Embryonic facial prominence (tissue), 1 donor: ENCODE measurements around the gene PMP22.
"Not testable (repeated sequence)": the region's sequence is repeated elsewhere in the genome, so short reads cannot be mapped to it uniquely, and the experiment has no call there.

Experiments
- DNase-seq: peaks from one replicate; pipeline ENCODE4 v3.0.0-alpha.2; 2016; ENCODE audit errors: extremely low spot score

PMP22 gene

DNA sequence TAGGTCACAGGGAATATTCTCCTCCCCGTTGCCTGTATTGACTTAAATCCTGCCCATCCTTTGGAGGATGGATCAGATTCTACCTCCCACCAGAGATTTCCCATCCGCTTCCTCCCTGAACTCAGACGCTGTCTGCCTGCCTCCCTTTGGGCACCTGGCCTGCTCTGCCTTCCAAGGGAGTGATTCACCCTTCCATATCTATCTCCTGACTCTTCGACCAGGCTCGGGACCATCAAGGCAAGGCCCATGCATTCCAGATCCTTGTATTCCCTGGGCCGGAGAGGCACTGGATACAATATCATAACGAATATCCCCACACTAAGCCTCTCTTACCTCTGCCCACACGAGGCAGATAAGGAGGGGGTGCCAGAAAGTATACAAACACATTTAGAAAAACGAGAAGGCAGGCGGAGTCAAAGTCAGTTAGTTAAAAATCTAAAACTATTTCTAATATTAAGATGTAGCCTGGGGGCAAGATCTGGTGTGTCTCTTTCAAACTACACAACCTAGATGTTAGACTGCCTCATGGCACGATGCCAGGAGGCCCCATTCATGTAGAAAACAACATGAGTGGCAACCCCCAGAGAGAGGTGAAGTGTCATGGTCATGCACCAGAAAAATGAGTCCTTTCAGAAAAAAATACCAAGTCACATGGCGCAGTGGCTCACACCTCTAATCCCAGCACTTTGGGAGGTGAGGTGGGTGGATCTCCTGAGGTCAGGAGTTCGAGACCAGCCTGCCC, 9.2 kb downstream of the PMP22 start:
- DNase-seq = no peak

- no peak for DNase-seq
Measured at GRCh38 chr17:15250135-15250860, 14.8 kb downstream of the PMP22 start.

GRCh38 chr17:15249487-15249886, 15.6 kb downstream of the PMP22 start:
- no peak for DNase-seq

DNA sequence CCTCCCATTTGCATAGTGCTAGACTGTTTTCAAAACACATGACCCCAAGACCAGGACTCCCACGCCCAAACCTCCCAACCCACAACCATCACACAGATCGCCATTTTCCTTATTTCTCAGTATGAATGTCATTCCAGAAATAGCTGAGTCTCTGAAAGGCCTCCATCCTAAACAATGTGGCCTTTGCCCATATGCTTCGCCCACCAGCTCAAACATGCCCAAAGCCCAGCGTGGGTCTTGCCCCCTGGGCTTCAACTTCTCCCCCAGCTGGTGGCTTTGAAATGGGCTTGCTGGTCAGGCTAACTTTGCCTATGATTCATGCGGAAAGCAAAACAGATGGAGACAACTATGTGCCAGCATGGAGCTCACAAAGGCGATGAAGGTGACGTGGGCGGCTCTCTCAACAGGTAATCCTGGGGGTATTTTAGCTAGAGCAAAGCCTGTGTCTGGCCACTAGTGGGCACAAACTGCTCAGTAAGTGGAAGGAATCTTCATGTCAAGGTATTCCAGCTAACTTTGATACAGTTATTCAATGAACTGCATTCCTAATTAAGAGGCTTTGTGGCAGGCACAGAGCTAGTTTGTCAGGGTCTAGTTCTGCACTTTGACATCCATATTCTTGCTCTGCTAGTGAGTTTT, 17.1 kb downstream of the PMP22 start:
- no peak for DNase-seq

DNA sequence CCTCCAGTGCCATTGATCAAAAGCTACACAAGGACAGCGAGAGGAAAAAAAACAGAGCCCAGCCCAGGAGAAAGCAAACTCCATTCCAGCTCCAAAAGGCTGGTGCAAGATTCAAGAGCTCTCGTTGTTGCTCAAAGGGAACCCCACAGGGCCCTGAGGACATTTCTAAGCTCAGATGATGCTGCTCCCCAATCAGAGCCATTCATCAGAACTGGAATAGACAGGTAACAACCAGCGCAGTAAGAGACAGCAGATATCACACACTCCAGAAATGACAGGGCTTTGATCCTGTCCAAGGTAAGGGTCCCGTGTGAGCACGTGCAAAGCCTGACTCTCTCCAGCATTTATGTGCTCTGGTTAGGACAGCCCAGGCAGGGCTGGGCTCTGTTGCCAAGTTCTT, 20.1 kb downstream of the PMP22 start:
- DNase-seq = no peak

DNA sequence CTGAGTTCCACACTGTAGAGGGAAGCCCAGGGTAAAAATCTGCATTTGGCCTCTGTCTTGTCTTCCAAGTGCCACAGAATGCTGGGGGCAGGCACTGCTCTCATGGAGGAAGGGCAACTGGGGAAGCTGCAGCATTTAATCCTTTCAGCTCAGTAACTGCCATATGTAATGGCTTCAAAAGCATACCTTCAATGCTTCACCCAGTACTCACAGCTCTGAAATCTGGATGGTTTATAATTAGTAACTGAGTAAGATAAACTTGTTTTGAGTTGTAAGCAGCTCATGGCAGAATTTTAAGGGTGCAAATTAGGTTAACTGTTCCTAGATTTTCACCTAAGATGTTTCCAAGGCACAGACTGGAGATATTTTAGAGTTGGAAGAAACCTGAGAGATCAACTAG, 24.5 kb downstream of the PMP22 start:
- DNase-seq = no peak

- no peak for DNase-seq
Measured at GRCh38 chr17:15239491-15239890, 25.6 kb downstream of the PMP22 start.

DNA sequence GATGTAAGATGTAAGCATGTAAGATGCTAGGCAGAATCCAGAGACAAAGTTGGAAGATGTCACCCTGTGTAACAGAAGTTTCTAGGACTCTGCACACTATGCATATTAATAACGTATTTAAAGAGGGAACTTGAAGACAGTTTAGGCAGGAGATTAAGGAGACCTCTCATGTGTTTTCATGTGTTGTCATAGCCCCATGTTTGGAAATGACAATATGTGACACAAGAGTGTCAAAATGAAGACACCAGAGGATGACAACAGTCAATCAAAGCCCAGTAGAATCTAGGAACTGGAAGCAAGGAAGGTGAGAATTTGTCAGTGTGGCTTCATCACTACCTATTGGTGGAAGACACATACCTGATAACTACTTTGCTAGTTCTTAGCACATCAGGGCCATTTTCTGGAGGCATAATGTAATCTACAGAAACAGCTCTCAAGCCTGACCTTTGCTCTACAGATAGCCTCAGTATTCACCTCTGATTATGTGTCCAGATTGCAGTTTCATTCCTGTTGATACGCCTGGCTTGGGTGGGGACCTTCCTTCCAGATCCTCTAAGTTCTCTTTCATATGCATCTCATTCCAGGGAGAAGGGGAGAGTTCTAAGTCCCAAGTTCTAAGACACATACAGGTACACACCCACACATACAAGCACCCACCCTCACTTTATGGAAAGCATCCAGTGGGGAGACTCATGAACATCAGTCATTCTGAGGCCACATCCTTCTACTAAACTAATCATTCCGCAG, 26.3 kb downstream of the PMP22 start:
- DNase-seq = no peak

GRCh38 chr17:15238057-15238456, 27.1 kb downstream of the PMP22 start:
- no peak for DNase-seq

DNA sequence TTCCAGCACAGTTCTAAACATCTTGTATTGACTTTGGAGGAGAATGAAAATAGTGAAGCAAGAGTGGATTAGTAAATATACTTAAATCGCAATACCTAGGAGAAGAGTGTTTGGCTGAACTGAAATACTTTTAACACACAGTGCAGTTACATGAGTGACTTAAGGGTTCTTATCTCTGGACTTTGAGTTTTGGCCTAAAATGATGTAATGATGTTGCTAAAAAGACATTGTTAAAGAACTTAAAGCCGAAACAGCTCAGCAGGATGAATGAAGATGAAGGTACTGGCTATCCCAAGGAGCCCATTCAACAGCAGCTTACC, 28.1 kb downstream of the PMP22 start:
- no peak for DNase-seq

- DNase-seq = no peak
Measured at GRCh38 chr17:15236281-15237105, 28.6 kb downstream of the PMP22 start.

GRCh38 chr17:15233971-15234370, 31.2 kb downstream of the PMP22 start:
- no peak for DNase-seq

DNA sequence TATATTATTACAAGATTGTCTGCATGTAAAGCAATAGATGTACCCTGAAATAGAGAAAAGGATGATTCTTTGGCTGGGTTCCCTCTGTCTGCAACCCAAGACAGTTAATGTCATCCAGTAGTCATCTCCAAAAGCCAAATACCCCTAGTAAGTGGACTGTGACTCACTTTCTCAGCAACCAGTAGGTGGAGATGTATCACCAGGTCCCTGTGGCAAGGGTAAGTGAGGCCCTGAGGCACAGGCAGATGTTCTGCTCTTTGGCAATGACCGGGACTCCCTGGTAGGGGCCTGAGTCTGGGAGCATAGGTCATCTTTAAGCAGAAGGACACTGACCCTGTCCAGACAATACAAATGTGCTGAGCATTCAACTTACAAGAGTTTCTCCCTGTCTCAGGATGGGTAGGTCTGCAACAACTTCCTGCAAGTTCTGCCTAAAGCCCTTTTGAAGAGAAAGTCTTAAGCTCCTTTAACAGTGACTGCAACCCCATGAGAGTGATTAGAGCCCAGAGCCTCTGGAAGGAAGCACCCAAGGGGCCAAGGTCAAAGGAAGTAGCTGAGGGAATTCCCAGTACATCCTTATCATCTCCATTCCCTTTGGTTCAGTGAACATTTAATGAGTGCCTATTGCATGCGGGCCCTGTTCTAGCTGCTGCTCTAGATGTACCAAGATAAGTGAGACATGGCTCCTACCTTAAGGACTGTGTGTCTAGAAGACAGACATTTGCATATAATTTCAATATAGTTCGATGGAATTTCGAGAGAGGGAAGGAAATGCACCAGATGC, 31.9 kb downstream of the PMP22 start:
- no peak for DNase-seq

DNA sequence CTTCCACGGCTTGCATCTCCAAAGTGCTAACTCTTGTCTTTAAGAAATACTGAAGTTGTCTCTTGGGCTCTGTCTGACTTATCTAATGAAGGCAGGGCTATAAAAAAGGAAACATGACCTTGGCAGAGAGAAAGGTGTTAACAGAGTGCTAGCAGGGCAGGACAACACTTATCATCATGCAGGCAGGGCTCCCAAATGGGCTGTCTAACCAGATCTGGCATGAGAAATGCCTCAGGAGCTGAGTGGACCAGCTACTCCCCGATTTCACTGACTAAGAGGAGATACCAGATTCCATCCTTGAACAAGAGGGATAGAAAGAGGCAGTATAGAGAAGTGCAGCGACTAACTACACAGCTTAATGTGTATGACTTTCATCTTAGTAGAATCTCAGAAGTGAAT, 32.6 kb downstream of the PMP22 start:
- DNase-seq = no peak

- no peak for DNase-seq
Measured at GRCh38 chr17:15231851-15232516, 33.1 kb downstream of the PMP22 start.

DNA sequence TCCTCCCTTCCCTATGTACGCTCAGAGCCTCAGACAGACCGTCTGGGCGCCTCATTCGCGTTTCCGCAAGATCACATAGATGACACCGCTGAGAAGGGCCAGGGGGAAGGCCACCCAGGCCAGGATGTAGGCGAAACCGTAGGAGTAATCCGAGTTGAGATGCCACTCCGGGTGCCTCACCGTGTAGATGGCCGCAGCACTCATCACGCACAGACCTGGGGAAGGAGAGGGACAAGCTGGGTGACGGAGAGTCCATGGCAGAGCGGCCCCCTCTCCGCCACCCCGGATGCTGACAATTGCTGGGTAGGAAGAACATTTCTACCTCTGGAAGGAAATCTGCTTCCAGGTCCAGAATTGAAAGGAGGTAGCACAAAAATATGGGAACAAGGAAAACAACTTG, 34.3 kb downstream of the PMP22 start:
- no peak for DNase-seq

DNA sequence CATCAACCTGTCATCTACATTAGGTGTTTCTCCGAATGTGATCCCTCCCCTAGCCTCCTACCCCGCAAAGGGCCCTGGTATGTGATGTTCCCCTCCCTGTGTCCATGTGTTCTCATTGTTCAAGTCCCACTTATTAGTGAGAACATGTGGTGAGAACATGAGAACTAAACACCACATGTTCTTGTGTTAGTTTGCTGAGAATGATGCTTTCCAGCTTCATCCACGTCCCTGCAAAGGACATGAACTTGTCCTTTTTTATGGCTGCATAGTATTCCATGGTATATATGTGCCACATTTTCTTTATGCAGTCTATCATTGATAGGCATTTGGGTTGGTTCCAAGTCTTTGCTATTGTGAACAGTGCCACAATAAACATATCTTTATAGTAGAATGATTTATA, 43.3 kb downstream of the PMP22 start:
- DNase-seq = not testable (repeated sequence)

DNA sequence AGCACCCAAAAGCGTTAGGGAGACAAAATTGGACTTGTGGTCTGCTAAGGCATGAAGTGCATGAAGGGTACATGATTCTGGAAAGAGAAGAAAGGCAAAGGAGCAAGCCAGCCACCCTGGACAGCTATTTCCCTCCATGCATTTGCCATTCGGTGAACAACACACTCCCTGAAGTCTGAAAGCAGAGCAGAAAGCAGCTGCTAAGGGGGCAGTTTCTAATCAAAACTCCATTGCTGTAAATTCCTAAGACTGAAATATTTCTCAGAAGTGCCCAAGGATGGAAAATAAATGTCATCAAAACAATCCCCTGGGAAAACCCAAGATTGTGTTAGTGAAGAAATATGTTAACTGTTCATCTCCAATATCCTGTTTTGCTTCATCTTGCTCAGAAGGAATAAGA, 44.3 kb downstream of the PMP22 start:
- no peak for DNase-seq

DNA sequence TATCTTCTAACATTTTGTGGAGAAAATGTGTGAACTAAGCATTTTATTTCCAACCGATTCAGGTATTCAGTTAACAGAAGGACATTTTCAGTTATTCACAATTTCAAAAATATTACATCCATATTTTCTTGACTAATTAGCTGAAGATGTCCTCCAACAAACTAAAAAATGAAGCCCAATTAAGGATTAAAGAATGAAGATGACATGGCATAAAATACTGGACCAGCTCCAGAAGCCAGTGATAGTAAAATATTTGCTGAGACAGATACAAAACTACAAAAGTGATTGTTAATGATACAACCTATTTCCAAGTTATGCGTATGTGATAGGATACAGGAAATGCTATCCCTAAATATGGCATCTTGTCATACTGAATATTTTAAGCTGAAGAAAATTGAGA, 48.6 kb downstream of the PMP22 start:
- DNase-seq = no peak

DNA sequence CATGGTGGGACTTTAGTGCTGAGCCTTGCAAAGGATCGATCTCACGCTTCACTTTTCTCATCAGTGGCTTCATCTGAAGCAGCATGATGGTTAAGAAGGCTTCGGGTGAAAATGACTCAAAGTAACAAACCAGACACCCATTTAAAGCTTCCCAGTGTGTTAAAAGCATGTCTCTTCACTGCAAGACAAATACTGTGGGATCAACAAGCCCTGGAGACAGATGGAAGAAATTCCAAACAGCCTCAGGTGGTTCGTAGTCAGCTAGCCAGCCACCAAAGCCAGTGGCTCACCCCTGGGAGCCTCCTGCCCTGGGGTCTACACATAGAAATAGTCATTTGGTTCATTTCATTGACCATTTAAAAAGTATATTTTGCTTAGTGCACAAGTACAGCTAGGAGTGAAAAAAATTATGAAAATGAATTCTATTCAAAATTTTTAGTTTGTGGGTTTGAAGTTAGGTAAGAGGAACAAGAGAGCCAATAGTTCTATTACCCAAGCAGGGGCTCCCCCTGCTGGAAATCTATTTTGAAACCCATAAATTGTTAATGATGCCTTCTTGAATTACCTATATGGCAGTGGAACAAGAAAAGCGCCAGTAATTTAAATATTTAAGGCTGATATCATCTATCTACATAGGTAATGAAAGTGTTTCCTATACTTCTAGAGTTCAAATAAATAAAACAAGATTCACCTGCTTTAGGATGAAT, 51.6 kb downstream of the PMP22 start:
- DNase-seq = no peak
